Astrocyte of the cerebellum (primary cell): ENCODE measurements around the gene DIRAS3.

Source experiments
- DNase-seq: peaks from one replicate; pipeline ENCODE4 v3.0.0-alpha.2; 2011; ENCODE audit warnings: low read depth
- H3K4me3 ChIP-seq: 2 replicates; pipeline ENCODE4 v1.5.1; 2011; ENCODE audit warnings: mild to moderate bottlenecking, low read depth, low read length, moderate library complexity
- CTCF ChIP-seq: IDR thresholded peaks from 2 replicates; pipeline ENCODE4 v1.5.1; 2012; ENCODE audit warnings: low read length, low read depth, moderate library complexity, mild to moderate bottlenecking; ENCODE audit errors: missing control alignments
- in situ Hi-C: cut with HindIII; loops from 2 replicates; pipeline ENCODE4 v1.10.0; 2017; ENCODE audit warnings: low sequenced_read_pairs

DIRAS3 gene

GRCh38 chr1:68047659-68048026 lies 2.8 kb downstream of the DIRAS3 start:
- in situ Hi-C loops: no loop called here
- DNase-seq: no peak
- no peak for TF ChIP-seq CTCF
- no peak overlapping the region for H3K4me3 ChIP-seq

GRCh38 chr1:68046885-68047658 lies 3.4 kb downstream of the DIRAS3 start:
- in situ Hi-C loops: no loop called here
- no peak overlapping the region for H3K4me3 ChIP-seq
- TF ChIP-seq CTCF: no peak
- DNase-seq: no peak

GRCh38 chr1:68046423-68046822 lies 4.0 kb downstream of the DIRAS3 start:
- in situ Hi-C loops: no loop called here
- no peak for DNase-seq
- no peak overlapping the region for H3K4me3 ChIP-seq
- no peak for TF ChIP-seq CTCF

- DNase-seq: no peak
- no peak overlapping the region for H3K4me3 ChIP-seq
- TF ChIP-seq CTCF: no peak
- in situ Hi-C loops: no loop called here
Observed at GRCh38 chr1:68045511-68046180, 4.8 kb downstream of the DIRAS3 start.

GRCh38 chr1:68043443-68044090 lies 6.9 kb downstream of the DIRAS3 start:
- H3K4me3 ChIP-seq: no peak overlapping the region
- in situ Hi-C loops: no loop called here
- no peak for DNase-seq
- TF ChIP-seq CTCF: no peak

- in situ Hi-C loops: no loop called here
- no peak overlapping the region for H3K4me3 ChIP-seq
- TF ChIP-seq CTCF: no peak
- no peak for DNase-seq
Observed at GRCh38 chr1:68036946-68037345, 13.5 kb downstream of the DIRAS3 start.
